PFSK-1 (cell line): ENCODE results near the gene VAT1L.

ENCODE experiments used
- FOXP2 ChIP-seq: optimal IDR thresholded peaks from 2 replicates; pipeline ENCODE3; 2011; ENCODE audit warnings: borderline replicate concordance, control low read depth, inconsistent platforms; ENCODE audit not compliant: insufficient read depth; ENCODE audit errors: extremely low read length, extremely low read depth
- POLR2AphosphoS5 ChIP-seq: IDR thresholded peaks from 2 replicates; pipeline ENCODE4 v1.6.1; 2012; ENCODE audit warnings: low read depth, mild to moderate bottlenecking, control low read depth, low read length, moderate library complexity
- SIN3A ChIP-seq: IDR thresholded peaks from 2 replicates; pipeline ENCODE4 v1.6.1; 2012; ENCODE audit warnings: mild to moderate bottlenecking, low read length, moderate library complexity, borderline replicate concordance; ENCODE audit not compliant: insufficient read depth
- TAF1 ChIP-seq: IDR thresholded peaks from 2 replicates; pipeline ENCODE4 v1.6.1; 2012; ENCODE audit warnings: low read length, control low read depth, borderline replicate concordance; ENCODE audit not compliant: insufficient read depth
- TF ChIP-seq, protein P1 (sequence below), 2 experiments: IDR thresholded peaks; 2 replicates each; pipeline versions ENCODE4 v1.6.1 to v1.8.0; 2011 to 2012; ENCODE audit warnings: low read depth in 2 of 2, low read length in 2 of 2, control low read depth in 1 of 2, inconsistent platforms in 1 of 2, mild to moderate bottlenecking in 1 of 2, moderate library complexity in 1 of 2; ENCODE audit not compliant: insufficient read depth in 1 of 2

The VAT1L gene

DNA sequence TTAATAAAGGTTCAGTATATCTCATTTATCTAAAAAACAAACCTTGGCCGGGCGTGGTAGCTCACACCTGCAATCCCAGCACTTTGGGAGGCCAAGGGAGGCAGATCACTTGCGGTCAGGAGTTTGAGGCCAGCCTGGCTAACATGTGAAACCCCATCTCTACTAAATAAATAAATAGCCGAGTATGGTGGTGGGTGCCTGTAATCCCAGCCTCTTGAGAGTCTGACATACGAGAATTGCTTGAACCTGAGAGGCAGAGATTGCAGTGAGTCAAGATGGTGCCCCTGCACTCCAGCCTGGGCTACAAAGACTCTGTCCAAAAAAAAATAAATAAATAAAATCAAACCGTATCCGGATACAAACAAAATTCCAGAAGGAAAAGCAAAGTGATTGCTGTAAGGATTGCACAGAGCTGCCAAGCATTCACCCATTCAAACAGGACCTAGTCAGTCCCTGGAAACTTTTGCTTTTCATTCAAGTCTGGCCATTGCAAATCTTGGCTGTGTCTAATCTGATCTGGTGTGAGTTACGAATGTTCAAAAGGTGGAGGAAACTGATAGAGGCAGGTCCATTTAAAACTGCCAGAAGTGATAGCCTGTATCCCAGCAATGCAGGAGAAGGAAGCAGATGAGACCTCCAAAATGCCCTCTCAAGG lies 131.5 kb downstream of the VAT1L start:
- no peak for TF ChIP-seq POLR2AphosphoS5
- TF ChIP-seq SIN3A: no peak
- TF ChIP-seq TAF1: no peak
- TF ChIP-seq, protein P1, sequence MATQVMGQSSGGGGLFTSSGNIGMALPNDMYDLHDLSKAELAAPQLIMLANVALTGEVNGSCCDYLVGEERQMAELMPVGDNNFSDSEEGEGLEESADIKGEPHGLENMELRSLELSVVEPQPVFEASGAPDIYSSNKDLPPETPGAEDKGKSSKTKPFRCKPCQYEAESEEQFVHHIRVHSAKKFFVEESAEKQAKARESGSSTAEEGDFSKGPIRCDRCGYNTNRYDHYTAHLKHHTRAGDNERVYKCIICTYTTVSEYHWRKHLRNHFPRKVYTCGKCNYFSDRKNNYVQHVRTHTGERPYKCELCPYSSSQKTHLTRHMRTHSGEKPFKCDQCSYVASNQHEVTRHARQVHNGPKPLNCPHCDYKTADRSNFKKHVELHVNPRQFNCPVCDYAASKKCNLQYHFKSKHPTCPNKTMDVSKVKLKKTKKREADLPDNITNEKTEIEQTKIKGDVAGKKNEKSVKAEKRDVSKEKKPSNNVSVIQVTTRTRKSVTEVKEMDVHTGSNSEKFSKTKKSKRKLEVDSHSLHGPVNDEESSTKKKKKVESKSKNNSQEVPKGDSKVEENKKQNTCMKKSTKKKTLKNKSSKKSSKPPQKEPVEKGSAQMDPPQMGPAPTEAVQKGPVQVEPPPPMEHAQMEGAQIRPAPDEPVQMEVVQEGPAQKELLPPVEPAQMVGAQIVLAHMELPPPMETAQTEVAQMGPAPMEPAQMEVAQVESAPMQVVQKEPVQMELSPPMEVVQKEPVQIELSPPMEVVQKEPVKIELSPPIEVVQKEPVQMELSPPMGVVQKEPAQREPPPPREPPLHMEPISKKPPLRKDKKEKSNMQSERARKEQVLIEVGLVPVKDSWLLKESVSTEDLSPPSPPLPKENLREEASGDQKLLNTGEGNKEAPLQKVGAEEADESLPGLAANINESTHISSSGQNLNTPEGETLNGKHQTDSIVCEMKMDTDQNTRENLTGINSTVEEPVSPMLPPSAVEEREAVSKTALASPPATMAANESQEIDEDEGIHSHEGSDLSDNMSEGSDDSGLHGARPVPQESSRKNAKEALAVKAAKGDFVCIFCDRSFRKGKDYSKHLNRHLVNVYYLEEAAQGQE (IDR thresholded peaks at IDR 0.05; ENCODE audit: insufficient read depth in 1 of 2, low read depth in 2 of 2, low read length in 2 of 2): no peak
- no peak for TF ChIP-seq FOXP2

DNA sequence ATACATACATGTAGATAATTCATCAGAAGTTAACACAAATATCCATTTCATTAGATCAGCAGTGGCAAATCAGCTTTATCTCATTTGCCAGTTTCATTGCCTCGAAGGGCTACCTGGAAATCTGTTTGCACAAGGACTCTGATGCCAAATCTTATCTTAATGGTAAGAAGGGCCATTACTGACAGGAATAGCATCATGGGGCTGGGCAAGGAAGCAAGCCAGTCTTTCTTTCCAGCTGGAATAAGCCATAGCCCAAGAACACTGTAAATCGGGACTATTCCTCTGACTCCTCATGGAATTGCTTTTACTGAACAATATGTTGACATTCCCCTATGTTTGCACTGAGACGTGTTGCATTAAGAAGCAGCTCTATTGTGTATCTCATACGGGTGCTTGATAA lies 132.6 kb downstream of the VAT1L start:
- TF ChIP-seq SIN3A: no peak
- TF ChIP-seq, protein P1 (IDR thresholded peaks at IDR 0.05; ENCODE audit: insufficient read depth in 1 of 2, low read depth in 2 of 2, low read length in 2 of 2): no peak
- no peak for TF ChIP-seq TAF1
- TF ChIP-seq POLR2AphosphoS5: no peak
- no peak for TF ChIP-seq FOXP2

DNA sequence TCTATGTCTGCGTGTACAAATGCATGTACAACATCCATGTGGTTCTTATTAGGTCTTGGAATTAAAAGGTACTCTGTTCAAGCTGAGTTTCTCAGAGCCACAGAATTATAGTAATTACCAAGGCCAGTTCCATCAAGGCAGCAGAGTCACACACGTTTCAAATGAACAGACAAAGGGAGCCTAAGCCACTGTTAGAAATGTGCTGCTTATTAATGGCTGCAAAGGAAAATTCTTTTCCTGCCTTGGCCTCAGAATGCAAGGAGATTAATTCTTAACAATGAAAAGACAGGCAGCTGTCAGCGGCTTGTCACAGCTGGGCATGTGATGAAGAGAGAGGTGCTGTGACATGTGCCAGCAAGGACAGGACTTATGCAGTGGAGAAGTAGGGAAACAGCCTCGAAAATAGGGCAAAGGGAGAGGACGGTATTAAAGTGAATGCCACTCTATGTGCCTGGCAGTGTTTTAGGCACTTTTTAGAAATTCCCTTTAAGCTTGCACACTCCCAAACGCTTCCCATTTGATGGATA lies 133.9 kb downstream of the VAT1L start:
- TF ChIP-seq TAF1 (no peak), POLR2AphosphoS5 (no peak), FOXP2 (no peak)

DNA sequence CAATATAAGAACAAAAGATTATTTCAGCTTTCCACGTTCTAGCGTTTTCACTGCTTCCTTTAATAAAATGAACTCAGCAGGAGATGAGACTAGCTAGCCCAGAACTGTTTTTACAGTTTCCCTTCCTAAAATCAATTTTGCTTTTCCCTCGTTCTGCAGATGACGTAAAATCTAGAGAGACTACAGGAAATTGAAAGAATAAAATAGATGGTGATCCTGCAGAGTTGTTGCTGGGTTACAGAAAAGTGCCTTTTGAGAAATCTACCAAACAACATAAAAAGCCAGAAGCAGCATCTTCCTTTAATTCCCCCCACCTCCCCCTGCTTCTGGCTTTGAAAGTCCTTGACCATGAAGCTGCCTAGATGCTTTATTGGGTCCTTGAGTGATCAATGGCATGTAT lies 137.2 kb downstream of the VAT1L start:
- no peak for TF ChIP-seq FOXP2
- no peak for TF ChIP-seq SIN3A
- TF ChIP-seq, protein P1 (IDR thresholded peaks at IDR 0.05; ENCODE audit: insufficient read depth in 1 of 2, low read depth in 2 of 2, low read length in 2 of 2): no peak
- TF ChIP-seq TAF1: no peak
- TF ChIP-seq POLR2AphosphoS5: no peak

DNA sequence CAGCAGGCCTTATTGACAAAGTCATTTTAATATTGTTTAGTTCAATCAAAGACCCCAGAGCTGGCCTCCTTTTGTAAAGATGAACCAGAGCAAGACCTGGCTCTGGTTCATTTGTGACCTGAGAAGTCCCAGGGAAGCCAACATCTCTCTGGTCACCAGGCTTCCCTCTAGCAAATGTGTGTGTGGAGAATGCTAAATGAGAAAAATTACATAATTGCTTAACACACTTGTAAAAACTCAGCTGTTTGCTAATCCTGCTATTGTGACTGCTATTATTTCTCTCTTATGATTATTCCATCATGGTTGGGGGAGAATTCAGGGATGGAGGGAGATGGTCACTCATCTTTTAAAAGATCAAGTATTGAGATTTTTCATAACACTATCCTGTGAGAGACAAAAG lies 139.7 kb downstream of the VAT1L start:
- TF ChIP-seq FOXP2 (no peak), TAF1 (no peak), SIN3A (no peak)
- TF ChIP-seq, protein P1 (IDR thresholded peaks at IDR 0.05; ENCODE audit: insufficient read depth in 1 of 2, low read depth in 2 of 2, low read length in 2 of 2): no peak
